KMS-11 (cell line): ENCODE measurements around the gene ASPHD2.
"Not testable (repeated sequence)": the region's sequence is repeated elsewhere in the genome, so short reads cannot be mapped to it uniquely, and the experiment has no call there.

ENCODE experiments used
- H2AFZ ChIP-seq: fragments of 200-600 bp; sonication (generic); 2 replicates; pipeline ENCODE4 v1.6.1; 2016; ENCODE audit warnings: antibody characterized with exemption, mixed run types, low read depth
- H3K27ac ChIP-seq: fragments of 200-600 bp; sonication (generic); 2 replicates; pipeline ENCODE4 v1.6.1; 2016; ENCODE audit warnings: mild to moderate bottlenecking, mixed run types
- H3K27me3 ChIP-seq: fragments of 200-600 bp; sonication (generic); 2 replicates; pipeline ENCODE4 v1.6.1; 2017; ENCODE audit warnings: mild to moderate bottlenecking, low read depth, mixed run types, moderate library complexity; ENCODE audit not compliant: insufficient read depth
- H3K36me3 ChIP-seq: fragments of 200-600 bp; sonication (generic); 2 replicates; pipeline ENCODE4 v1.6.1; 2017; ENCODE audit warnings: mild to moderate bottlenecking, mixed run types; ENCODE audit not compliant: insufficient read depth
- H3K4me1 ChIP-seq: fragments of 200-600 bp; sonication (generic); 2 replicates; pipeline ENCODE4 v1.6.1; 2016; ENCODE audit warnings: mild to moderate bottlenecking, low read depth, mixed run types; ENCODE audit not compliant: poor library complexity, severe bottlenecking
- H3K4me2 ChIP-seq: fragments of 200-600 bp; sonication (generic); 2 replicates; pipeline ENCODE4 v1.7.0; 2016; ENCODE audit warnings: mild to moderate bottlenecking, mixed run types
- H3K4me3 ChIP-seq: fragments of 200-600 bp; sonication (generic); IDR thresholded peaks from 2 replicates; pipeline ENCODE4 v1.6.1; 2017; ENCODE audit warnings: low read depth, low read length, mixed read lengths; ENCODE audit not compliant: insufficient read depth
- H3K79me2 ChIP-seq: fragments of 200-600 bp; sonication (generic); 2 replicates; pipeline ENCODE4 v1.6.1; 2016; ENCODE audit warnings: low read depth, mixed run types; ENCODE audit not compliant: insufficient read depth
- H3K9ac ChIP-seq: fragments of 200-600 bp; sonication (generic); 2 replicates; pipeline ENCODE4 v1.6.1; 2016; ENCODE audit warnings: mild to moderate bottlenecking, mixed run types
- H4K20me1 ChIP-seq: fragments of 200-600 bp; sonication (generic); 2 replicates; pipeline ENCODE4 v1.6.1; 2016; ENCODE audit warnings: mild to moderate bottlenecking, mixed run types; ENCODE audit not compliant: insufficient read depth
- TF ChIP-seq, protein P1 (sequence below): fragments of 200-600 bp; sonication (generic); conservative IDR thresholded peaks from 2 replicates; pipeline ENCODE4 v1.6.1; 2017; ENCODE audit warnings: low read depth, mild to moderate bottlenecking, antibody characterized with exemption, low read length, moderate library complexity, mixed read lengths

The ASPHD2 gene

DNA sequence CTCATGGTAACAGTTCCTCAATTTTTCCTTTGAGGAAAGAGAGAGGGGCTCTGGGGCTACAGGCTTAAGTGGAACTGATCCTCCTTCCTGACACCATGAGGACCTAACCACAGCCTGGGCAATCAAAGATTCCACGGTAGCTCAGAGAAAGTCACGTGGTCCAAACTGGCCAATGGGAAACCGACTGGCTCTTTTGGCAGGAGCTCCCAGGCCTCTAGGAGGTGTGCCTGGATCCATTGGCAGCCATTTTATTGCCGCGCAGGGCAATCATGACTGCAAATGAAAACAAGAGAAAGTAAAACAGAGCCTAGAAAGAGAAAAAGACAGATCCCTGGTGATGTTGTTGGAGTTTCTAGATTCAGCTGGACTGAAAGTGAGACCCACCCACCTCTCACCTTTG is 27.3 kb upstream of the ASPHD2 start:
- no peak overlapping the region; the same call in 1 of the 2 replicates for H2AFZ ChIP-seq
- H3K9ac ChIP-seq, result no peak overlapping the region
- no peaks in the 10 kb centered on the region for H3K27me3 ChIP-seq
- no peak overlapping the region for H3K4me3 ChIP-seq
- TF ChIP-seq, protein P1, sequence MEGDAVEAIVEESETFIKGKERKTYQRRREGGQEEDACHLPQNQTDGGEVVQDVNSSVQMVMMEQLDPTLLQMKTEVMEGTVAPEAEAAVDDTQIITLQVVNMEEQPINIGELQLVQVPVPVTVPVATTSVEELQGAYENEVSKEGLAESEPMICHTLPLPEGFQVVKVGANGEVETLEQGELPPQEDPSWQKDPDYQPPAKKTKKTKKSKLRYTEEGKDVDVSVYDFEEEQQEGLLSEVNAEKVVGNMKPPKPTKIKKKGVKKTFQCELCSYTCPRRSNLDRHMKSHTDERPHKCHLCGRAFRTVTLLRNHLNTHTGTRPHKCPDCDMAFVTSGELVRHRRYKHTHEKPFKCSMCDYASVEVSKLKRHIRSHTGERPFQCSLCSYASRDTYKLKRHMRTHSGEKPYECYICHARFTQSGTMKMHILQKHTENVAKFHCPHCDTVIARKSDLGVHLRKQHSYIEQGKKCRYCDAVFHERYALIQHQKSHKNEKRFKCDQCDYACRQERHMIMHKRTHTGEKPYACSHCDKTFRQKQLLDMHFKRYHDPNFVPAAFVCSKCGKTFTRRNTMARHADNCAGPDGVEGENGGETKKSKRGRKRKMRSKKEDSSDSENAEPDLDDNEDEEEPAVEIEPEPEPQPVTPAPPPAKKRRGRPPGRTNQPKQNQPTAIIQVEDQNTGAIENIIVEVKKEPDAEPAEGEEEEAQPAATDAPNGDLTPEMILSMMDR, result no peak
- H3K4me1 ChIP-seq, result no peaks in the 10 kb centered on the region
- no peaks in the 10 kb centered on the region for H4K20me1 ChIP-seq
- no peaks in the 10 kb centered on the region for H3K36me3 ChIP-seq
- H3K4me2 ChIP-seq, result no peak overlapping the region
- no peak overlapping the region for H3K27ac ChIP-seq
- H3K79me2 ChIP-seq, result no peaks in the 10 kb centered on the region

DNA sequence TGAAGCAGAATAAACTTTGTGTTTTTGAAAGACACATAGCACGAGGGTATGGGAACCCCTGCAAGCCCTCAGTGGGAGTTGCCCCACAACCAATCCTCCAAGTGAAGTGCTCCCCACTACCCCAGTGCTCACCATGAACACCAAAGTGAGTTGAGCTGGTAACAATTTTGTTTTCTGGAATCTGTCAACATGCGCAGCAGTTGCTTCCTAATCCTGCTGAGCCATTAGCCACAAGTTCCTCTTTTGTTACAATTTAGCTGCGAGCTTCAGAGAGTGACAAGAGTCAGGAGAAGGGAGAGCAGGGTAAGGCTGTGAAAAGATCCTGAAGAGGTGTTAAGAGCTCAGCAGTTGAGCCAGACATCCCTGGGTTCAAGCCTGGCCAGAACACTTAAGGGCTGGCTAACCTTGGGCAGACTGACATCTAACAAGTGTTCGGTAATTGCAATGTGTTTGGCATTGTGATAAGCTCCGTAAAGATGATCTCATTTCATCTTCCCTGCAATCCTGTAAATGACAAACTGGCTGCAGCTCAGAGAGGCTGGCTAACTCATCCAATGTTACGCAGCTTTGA is 24.1 kb upstream of the ASPHD2 start:
- Histone ChIP-seq H3K36me3 (no peaks in the 10 kb centered on the region), H3K9ac (no peak overlapping the region), H3K27me3 (no peaks in the 10 kb centered on the region), H3K4me2 (no peak overlapping the region), H3K27ac (no peak overlapping the region), H2AFZ (no peak overlapping the region), H3K79me2 (no peaks in the 10 kb centered on the region), H4K20me1 (no peaks in the 10 kb centered on the region), H3K4me3 (no peak overlapping the region), H3K4me1 (no peaks in the 10 kb centered on the region)
- TF ChIP-seq, protein P1, result no peak

DNA sequence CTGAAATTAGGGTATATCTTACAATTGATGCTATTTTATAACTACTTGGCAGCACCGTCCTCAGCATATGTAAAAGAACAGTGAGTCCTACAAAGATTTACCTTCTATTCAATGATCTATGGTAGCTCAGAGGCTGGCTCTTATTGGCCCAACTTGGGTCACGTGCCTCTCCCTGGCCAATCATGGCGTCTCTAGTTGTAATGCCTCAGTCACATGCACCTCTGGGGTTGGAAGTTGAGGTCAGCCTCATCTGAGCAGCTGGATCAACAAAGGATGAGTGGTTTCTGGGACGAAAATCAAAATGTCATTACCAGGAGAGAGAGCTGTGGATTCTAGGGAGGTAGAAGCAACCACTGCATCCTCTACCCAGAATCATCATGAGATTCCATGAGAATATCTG is 22.9 kb upstream of the ASPHD2 start:
- H3K9ac ChIP-seq, result no peak overlapping the region
- H3K4me2 ChIP-seq, result no peak overlapping the region

DNA sequence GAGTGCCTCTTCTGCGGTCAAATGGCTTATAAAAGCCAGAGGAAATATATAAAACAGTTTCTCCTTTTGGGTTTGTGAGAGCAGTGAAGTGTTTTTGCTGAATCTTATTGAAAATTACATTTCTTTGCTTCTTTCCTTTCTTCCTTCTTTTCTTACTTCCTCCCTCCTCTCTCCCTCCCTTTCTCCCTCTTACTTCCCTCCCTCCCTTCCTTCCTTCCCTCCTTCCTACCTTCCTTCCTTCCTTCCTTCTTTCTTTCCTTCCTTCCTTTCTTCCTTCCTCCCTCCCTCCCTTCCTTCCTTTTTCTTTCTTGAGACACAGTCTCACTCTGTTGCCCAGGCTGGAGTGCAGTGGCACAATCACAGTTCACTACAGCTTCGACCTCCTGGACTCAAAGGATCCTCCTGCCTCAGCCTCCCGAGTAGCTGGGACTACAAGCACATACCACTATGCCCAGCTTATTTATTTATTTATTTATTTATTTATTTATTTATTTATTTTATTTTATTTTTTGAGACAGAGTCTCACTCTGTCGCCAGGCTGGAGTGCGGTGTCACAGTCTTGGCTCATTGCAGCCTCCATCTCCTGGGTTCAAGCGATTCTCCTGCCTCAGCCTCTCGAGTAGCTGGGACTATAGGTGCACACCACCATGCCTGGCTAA is 20.4 kb upstream of the ASPHD2 start:
- not testable (repeated sequence) for H3K79me2 ChIP-seq, H3K27me3 ChIP-seq, H3K9ac ChIP-seq, H3K4me3 ChIP-seq, H3K36me3 ChIP-seq, H3K4me2 ChIP-seq, H3K4me1 ChIP-seq, H4K20me1 ChIP-seq, H2AFZ ChIP-seq, H3K27ac ChIP-seq

More for the DNA sequence above, 22.9 kb upstream of the ASPHD2 start:
- no peaks in the 10 kb centered on the region for H4K20me1 ChIP-seq
- no peaks in the 10 kb centered on the region for H3K79me2 ChIP-seq
- H3K4me3 ChIP-seq, result no peak overlapping the region
- TF ChIP-seq, protein P1, result no peak
- H3K27me3 ChIP-seq, result no peaks in the 10 kb centered on the region
- no peak overlapping the region for H2AFZ ChIP-seq
- H3K4me1 ChIP-seq, result no peaks in the 10 kb centered on the region
- H3K36me3 ChIP-seq, result no peaks in the 10 kb centered on the region
- no peak overlapping the region for H3K27ac ChIP-seq

DNA sequence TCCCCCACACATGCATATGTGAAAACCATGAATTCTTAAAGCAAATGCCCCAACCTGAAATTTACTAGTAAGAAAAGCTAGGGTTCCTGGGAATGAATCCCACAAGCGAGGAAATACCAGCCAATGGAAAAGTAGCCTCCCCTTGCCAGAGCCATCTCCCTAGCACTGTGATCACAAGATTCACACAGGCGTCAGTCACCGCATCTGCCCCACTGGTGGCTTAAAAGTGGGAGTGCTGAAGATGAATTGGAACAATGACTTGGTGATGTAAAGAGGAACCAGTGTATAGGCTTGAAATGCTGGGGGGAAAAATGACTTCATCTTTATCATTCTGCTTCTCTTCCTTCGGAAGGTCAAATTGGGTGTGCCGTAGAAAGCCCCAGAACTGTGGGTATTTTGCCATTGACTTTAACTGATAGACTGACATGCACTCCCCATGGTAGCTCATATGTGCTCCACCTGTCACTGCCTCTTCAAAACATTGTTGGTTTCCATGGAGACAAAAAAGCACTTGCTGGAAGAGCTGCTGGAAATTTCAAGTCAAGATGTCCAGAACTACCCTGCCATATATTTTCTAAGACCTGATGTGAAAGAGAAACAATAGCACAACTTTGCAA is 19.2 kb upstream of the ASPHD2 start:
- no peak overlapping the region for H2AFZ ChIP-seq

More for the DNA sequence above, 19.2 kb upstream of the ASPHD2 start:
- H3K4me2 ChIP-seq, result no peak overlapping the region
- no peaks in the 10 kb centered on the region for H3K36me3 ChIP-seq
- H4K20me1 ChIP-seq, result no peaks in the 10 kb centered on the region
- H3K9ac ChIP-seq, result no peak overlapping the region
- H3K27me3 ChIP-seq, result no peaks in the 10 kb centered on the region
- no peak overlapping the region for H3K4me3 ChIP-seq
- TF ChIP-seq, protein P1, result no peak
- no peak overlapping the region for H3K27ac ChIP-seq
- H3K4me1 ChIP-seq, result no peaks in the 10 kb centered on the region
- no peaks in the 10 kb centered on the region for H3K79me2 ChIP-seq
